Left ventricle myocardium inferior (tissue), 1 donor: Measurements from ENCODE around the gene GJD4. TPM values are rescaled to one million over a fixed set of nuclear protein-coding genes. Genes with fewer than 3 reads are reported as not detected.

Experiments used
- DNase-seq: peaks from one replicate; pipeline ENCODE4 v3.0.0-alpha.2; 2020
- H3K27ac ChIP-seq: fragments of 200-600 bp; replicated peaks from 2 replicates; pipeline ENCODE4 v1.8.0; 2021
- H3K27me3 ChIP-seq: fragments of 200-600 bp; 2 replicates; pipeline ENCODE4 v1.8.0; 2021; ENCODE audit warnings: low read depth
- H3K36me3 ChIP-seq: fragments of 200-600 bp; 2 replicates; pipeline ENCODE4 v1.8.0; 2021
- H3K4me1 ChIP-seq: fragments of 200-600 bp; 2 replicates; pipeline ENCODE4 v1.8.0; 2021
- H3K4me3 ChIP-seq: fragments of 200-600 bp; 2 replicates; pipeline ENCODE4 v1.8.0; 2021; ENCODE audit warnings: mild to moderate bottlenecking, moderate library complexity
- H3K9me3 ChIP-seq: fragments of 200-600 bp; replicated peaks from 2 replicates; pipeline ENCODE4 v1.8.0; 2021
- CTCF ChIP-seq: fragments of 200-600 bp; IDR thresholded peaks from 2 replicates; pipeline ENCODE4 v1.8.0; 2021; ENCODE audit warnings: antibody characterized with exemption, mild to moderate bottlenecking, borderline replicate concordance
- intact Hi-C: fragments of 100-400 bp; cut with micrococcal nuclease; formaldehyde crosslinking; loops from one replicate; pipeline ENCODE4 v1.11.0; 2022
- long read RNA-seq: library from polyadenylated mRNA; unstranded; transcript quantifications from one replicate; pipeline ENCODE4 v2.0.0, GENCODE V29; 2021
- total RNA-seq: library from RNA; stranded (reverse); fragmentation: NEBNext Ultra II Directional; extraction: Animal tissue kit (Norgen Biotek cat#: 25700); gene quantifications from one replicate; pipeline ENCODE4 v1.2.1, GENCODE V29; 2021
- donor health status: DM: no; HTN: yes; CAD: no; lungs with severe emphysema.

GJD4 gene
- not detected for total RNA-seq
- long read RNA-seq, result 0 reads

GRCh38 chr10:35605191-35605590, at the start of gene GJD4:
Gene GJD4, plus strand, starts transcription at chr10:35605341. Its CDS starts 227 bp downstream, at chr10:35605568.
- Histone ChIP-seq H3K9me3 (no peaks in the 10 kb centered on the region), H3K36me3 (no peaks in the 10 kb centered on the region), H3K27ac (no peak within 1 kb of the TSS), H3K4me3 (no peak within 1 kb of the TSS), H3K27me3 (peaks cover 80% of the 10 kb centered on the region), H3K4me1 (peaks cover 11% of the 10 kb centered on the region)
- intact Hi-C loops, result no loop called here
- no peak for TF ChIP-seq CTCF
- no peak for DNase-seq

GRCh38 chr10:35555962-35556930, 48.9 kb upstream of the GJD4 start:
- intact Hi-C loops, result no loop called here
- no peak for TF ChIP-seq CTCF
- Histone ChIP-seq H3K9me3 (no peaks in the 10 kb centered on the region), H3K4me1 (peaks cover 30% of the 10 kb centered on the region), H3K27me3 (no peaks in the 10 kb centered on the region), H3K27ac (no peak overlapping the region), H3K4me3 (no peak overlapping the region), H3K36me3 (peaks cover 33% of the 10 kb centered on the region)
- no peak for DNase-seq

- intact Hi-C loops, result no loop called here
- Histone ChIP-seq H3K27ac (no peak overlapping the region), H3K9me3 (no peaks in the 10 kb centered on the region), H3K36me3 (peaks cover 31% of the 10 kb centered on the region), H3K4me3 (no peak overlapping the region), H3K27me3 (no peaks in the 10 kb centered on the region), H3K4me1 (peaks cover 40% of the 10 kb centered on the region)
- TF ChIP-seq CTCF, result no peak
- DNase-seq, result no peak
Measured at GRCh38 chr10:35558276-35558675, 46.9 kb upstream of the GJD4 start.

- intact Hi-C loops, result no loop called here
- DNase-seq, result no peak
- H3K27ac ChIP-seq, result no peak overlapping the region
- no peaks in the 10 kb centered on the region for H3K27me3 ChIP-seq
- no peak overlapping the region for H3K4me3 ChIP-seq
- peaks cover 25% of the 10 kb centered on the region for H3K36me3 ChIP-seq
- no peaks in the 10 kb centered on the region for H3K9me3 ChIP-seq
- H3K4me1 ChIP-seq, result peaks cover 40% of the 10 kb centered on the region
- no peak for TF ChIP-seq CTCF
Measured at GRCh38 chr10:35559416-35559815, 45.7 kb upstream of the GJD4 start.

GRCh38 chr10:35561715-35562114, 43.4 kb upstream of the GJD4 start:
- Histone ChIP-seq H3K4me1 (peaks cover 55% of the 10 kb centered on the region), H3K4me3 (no peak overlapping the region), H3K27ac (peak overlapping the region; percentile 71), H3K27me3 (no peaks in the 10 kb centered on the region), H3K36me3 (peaks cover 22% of the 10 kb centered on the region), H3K9me3 (no peaks in the 10 kb centered on the region)
- intact Hi-C loops, result loop anchor here (10.0 kb wide), 1 partner anchor 227 kb away; the partner anchor contains the start of gene CCNY
- DNase-seq, result peak; percentile 56
- TF ChIP-seq CTCF, result no peak
